OCI-M2 (cell line): ENCODE results near the gene HCCS.

ENCODE experiments used
- DNase-seq: peaks from one replicate; lab custom pipeline; 2025; ENCODE audit not compliant: unreplicated experiment; lab: John Stamatoyannopoulos, UW

Gene HCCS

GRCh38 chrX:11111037-11111851 is at the start of gene HCCS:
Gene HCCS, plus strand, starts transcription at chrX:11111332. Its CDS starts 729 bp downstream, at chrX:11112061.
- DNase-seq, result peak; percentile 13

DNA sequence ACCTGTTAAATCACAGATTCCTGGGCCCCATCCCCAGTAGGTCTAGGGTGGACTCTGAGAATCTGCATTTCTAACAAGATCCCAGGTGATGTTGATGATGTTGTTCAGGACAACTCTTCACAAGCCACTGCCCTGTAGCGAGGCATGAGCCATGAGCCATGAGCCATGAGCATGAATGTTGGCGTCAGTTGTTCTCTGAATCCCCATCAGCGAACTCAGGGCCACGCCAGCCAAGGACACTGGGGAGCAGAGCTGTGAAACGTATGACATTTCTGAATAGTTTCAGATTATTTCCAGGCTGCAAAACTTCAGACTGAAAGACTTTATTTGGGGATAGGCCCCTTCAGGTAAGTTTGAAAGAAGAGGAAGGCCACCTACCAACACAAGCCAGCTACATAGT is 46.9 kb upstream of the HCCS start:
- DNase-seq, result no peak

- no peak for DNase-seq
These were observed 46.1 kb upstream of the HCCS start for GRCh38 chrX:11064851-11065600.

DNA sequence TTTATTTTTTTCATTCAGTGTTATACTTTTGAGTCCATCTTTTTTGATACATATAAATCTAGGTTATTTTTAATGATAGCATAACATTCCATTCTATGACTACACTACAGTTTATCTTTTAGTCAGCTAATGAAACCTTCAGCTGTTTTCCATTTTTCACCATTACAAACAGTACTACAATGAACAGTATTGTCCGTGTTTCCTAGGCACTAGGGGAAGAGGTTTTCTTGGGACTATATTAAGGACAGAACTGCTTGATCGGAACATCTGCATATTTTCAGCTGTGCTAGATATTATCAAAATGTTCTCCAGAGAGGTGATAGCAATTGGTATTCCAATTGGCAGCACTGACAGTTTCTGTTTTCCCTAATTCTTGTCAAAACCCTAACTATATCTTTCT is 44.3 kb upstream of the HCCS start:
- DNase-seq, result no peak

GRCh38 chrX:11073381-11073780 is 37.8 kb upstream of the HCCS start:
- DNase-seq, result no peak

DNA sequence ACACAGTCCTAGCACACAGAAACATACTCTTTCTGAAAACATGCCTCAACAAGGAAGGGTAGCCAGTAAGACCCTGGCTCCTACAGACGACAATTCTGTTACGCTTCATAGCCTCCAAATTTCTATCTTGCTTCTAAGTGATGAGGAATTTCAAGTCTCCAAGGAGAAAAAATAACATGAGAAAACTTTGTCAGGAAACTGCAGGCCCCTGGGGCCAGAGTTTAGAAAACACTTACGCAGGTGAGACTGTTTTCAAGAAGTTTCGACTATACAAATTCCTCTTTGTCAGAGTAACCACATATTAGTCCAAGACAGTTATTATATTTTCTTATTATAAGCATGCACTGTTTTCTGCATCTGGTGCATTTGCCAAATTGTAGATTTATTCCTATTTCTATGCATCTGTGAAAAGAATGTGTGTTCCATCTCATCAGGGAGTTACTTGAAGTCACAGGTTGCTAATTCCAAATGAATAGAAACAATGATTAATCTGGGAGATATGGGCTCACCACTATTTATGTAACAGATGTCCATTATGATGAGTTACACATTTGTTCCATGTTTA is 30.3 kb upstream of the HCCS start:
- no peak for DNase-seq

GRCh38 chrX:11081511-11081910 is 29.6 kb upstream of the HCCS start:
- no peak for DNase-seq

- no peak for DNase-seq
These were observed 25.8 kb upstream of the HCCS start for GRCh38 chrX:11085305-11085704.

- no peak for DNase-seq
These were observed 21.3 kb upstream of the HCCS start for GRCh38 chrX:11089802-11090201.

GRCh38 chrX:11097933-11098332 is 13.2 kb upstream of the HCCS start:
- DNase-seq, result no peak

- no peak for DNase-seq
These were observed 11.7 kb upstream of the HCCS start for GRCh38 chrX:11099465-11099864.

- DNase-seq, result no peak
These were observed 10.7 kb upstream of the HCCS start for GRCh38 chrX:11100281-11101035.

DNA sequence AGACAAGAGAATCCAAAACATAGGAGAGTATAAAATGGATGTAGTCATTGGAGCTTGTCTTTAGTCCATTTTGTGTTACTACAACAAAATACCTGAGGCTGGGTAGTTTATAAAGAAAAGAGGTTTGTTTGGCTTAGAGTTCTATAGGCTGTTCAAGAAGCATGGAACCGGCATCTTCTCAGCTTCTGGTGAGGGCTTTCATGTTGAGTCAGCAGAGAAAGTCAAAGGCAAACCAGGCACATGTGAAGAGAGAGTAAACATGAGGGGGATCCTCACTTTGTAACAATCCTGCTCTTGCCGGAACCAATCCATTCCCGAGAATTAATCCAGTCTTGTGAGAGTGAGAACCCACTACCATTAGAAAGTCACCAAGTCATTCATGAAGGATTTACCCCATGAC is 8.1 kb upstream of the HCCS start:
- DNase-seq, result no peak

GRCh38 chrX:11103751-11104150 is 7.4 kb upstream of the HCCS start:
- DNase-seq, result no peak

GRCh38 chrX:11105080-11105479 is 6.1 kb upstream of the HCCS start:
- DNase-seq, result no peak

- no peak for DNase-seq
These were observed 2.7 kb upstream of the HCCS start for GRCh38 chrX:11108253-11108941.

- no peak for DNase-seq
These were observed 1.2 kb upstream of the HCCS start for GRCh38 chrX:11109968-11110367.

DNA sequence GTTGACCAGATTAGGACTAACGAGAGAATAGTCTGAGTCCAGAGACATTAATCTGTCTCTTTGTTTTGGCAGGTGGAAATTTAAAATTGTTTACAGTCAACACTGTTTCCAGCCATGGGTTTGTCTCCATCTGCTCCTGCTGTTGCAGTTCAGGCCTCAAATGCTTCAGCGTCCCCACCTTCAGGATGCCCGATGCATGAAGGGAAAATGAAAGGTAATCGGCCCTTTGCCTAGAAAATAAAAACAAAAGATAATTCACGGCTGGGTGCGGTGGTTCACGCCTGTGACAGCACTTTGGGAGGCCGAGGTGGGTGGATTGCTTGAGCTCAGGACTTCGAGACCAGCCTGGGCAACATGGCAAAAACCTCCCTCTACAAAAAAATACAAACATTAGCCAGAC is 815 bp downstream of the HCCS start:
- DNase-seq, result no peak

GRCh38 chrX:11113731-11114130 is 2.6 kb downstream of the HCCS start:
- no peak for DNase-seq

DNA sequence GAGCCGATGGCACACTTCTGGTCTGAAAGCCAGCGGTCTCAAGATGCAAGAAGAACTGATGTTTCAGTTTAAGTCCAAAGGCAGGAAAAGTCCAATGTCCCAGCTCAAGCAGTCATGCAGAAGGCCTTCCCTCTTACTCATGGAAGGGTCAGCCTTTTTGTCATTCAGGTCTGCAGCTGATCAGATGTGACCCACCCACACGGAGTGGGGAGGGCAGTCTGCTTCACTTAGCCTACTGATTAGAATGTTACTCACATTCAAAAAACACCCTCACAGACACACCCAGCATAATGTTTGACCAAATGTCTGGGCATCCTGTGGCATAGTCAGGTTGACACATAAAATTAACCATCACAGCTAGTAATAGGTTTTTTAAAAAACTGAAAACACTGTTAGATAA is 6.6 kb downstream of the HCCS start:
- DNase-seq, result no peak
